GM12878 (cell line): ENCODE results near the gene SKIC8. TPM values are rescaled to one million over a fixed set of nuclear protein-coding genes. Genes with fewer than 3 reads are reported as not detected.

Experiments used
- CREB1 ChIP-seq: IDR thresholded peaks from 2 replicates; pipeline ENCODE4 v1.6.1; 2012; ENCODE audit warnings: low read depth, mild to moderate bottlenecking, inconsistent platforms
- FOXM1 ChIP-seq: IDR thresholded peaks from 2 replicates; pipeline ENCODE4 v1.6.1; 2012; ENCODE audit warnings: low read depth, mild to moderate bottlenecking, inconsistent platforms, low read length, moderate library complexity
- IRF5 ChIP-seq: fragments of 450-650 bp; IDR thresholded peaks from 2 replicates; pipeline ENCODE4 v1.6.1; 2017; ENCODE audit warnings: borderline replicate concordance
- PAX8 ChIP-seq: fragments of 450-650 bp; IDR thresholded peaks from 2 replicates; pipeline ENCODE4 v1.6.1; 2017; ENCODE audit warnings: mild to moderate bottlenecking, moderate library complexity
- POU2F2 ChIP-seq: IDR thresholded peaks from 3 replicates; pipeline ENCODE4 v1.6.1; 2011; ENCODE audit warnings: low read depth, mild to moderate bottlenecking, low read length, borderline replicate concordance
- SIN3A ChIP-seq: IDR thresholded peaks from 2 replicates; pipeline ENCODE4 v1.6.1; 2012; ENCODE audit warnings: low read depth, low read length, improper control_type of control experiment
- USF1 ChIP-seq: IDR thresholded peaks from 2 replicates; pipeline ENCODE4 v1.6.1; 2011; ENCODE audit warnings: borderline replicate concordance, low read depth, mild to moderate bottlenecking, moderate library complexity, mixed read lengths, low read length; ENCODE audit not compliant: insufficient read depth; ENCODE audit errors: extremely low read length
- polyA plus RNA-seq, 11 experiments: library from polyadenylated mRNA; depleted of rRNA in 4 of 11; unstranded in 6 of 11; stranded (reverse) in 5 of 11; fragments of >200 nt; fragmentation: Nextera tagmentation in 4 of 11; fragmentation: Illumina TruSeq in 1 of 11; extraction: Ambion mirVana in 4 of 11; extraction: Trizol in 1 of 11; gene quantifications; 1 replicate in 1 of 11; 2 replicates in 10 of 11; pipeline versions ENCODE4 v1.2.1 to v1.2.3, GENCODE V29; 2011 to 2016; ENCODE audit warnings: inconsistent platforms in 2 of 11, missing spikeins in 2 of 11, low read depth in 1 of 11
- total RNA-seq, 4 experiments: library from RNA; depleted of rRNA in 3 of 4; stranded (reverse); fragments of >200 nt in 3 of 4; fragmentation: Illumina TruSeq in 1 of 4; extraction: Trizol in 1 of 4; gene quantifications; 2 replicates each; pipeline versions ENCODE4 v1.2.1 to v1.2.3, GENCODE V29; 2013 to 2021
- TF ChIP-seq, protein P1 (sequence below): IDR thresholded peaks from 2 replicates; pipeline ENCODE4 v1.6.1; 2011; ENCODE audit warnings: low read depth, low read length, improper control_type of control experiment, borderline replicate concordance
- TF ChIP-seq, protein P2 (sequence below), 3 experiments: IDR thresholded peaks in 2 of 3; conservative IDR thresholded peaks in 1 of 3; 2 replicates each; pipeline ENCODE4 v1.5.1; 2011; ENCODE audit warnings: low read depth in 3 of 3, low read length in 3 of 3, mild to moderate bottlenecking in 3 of 3, control low read depth in 2 of 3, moderate library complexity in 2 of 3, inconsistent platforms in 1 of 3, mixed read lengths in 1 of 3; ENCODE audit not compliant: control insufficient read depth in 2 of 3, insufficient read depth in 1 of 3; ENCODE audit errors: extremely low read depth in 1 of 3

SKIC8 gene
- total and polyA plus RNA-seq, 10 of the 15 experiments (the other 5 are each of a cell fraction or from before 2014, with no cell fraction given) = 57.0 to 288 (median 128) TPM

DNA sequence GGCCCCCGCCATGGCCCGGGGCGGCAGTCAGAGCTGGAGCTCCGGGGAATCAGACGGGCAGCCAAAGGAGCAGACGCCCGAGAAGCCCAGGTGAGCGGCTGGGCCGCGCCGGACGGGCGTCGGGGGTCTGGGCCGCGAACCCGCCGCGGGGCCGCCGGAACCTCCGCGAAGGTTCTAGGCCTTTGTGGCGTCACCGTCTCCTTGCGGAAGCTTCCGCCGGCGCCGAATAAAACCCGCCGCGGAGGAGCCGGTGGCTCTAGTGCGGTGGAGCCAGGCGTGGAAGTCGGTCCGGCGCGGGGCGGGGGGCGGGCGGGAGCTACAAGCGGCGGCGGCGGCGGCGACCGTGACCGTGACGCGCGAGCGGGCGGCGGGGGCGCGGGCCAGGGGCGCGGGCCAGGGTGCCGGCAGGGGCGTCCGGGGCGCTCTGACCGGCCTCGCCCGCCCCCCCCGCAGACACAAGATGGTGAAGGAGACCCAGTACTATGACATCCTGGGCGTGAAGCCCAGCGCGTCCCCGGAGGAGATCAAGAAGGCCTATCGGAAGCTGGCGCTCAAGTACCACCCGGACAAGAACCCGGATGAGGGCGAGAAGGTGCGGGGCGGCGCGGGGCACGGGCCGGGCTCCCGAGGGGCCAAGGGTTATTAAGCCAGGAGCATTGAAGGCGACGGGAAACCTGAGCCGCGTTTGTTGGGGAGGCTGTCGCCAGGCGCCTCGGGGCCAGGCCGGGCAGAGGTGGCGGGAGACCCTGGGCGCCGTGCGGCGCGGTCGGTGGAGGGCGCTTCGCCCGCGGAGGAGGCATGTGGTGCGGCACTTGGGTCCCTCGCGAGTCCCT, 34.9 kb downstream of the SKIC8 start, which contains the start of gene DNAJA4 (continued):
- TF ChIP-seq USF1 = no peak
- TF ChIP-seq CREB1 = 0 out of 2 replicates have a peak, but pooled peaks have one; percentile 17
- TF ChIP-seq PAX8 = no peak
- TF ChIP-seq IRF5 = no peak
- TF ChIP-seq FOXM1 = no peak
- TF ChIP-seq SIN3A = no peak
- no peak for TF ChIP-seq POU2F2
- TF ChIP-seq, protein P1, sequence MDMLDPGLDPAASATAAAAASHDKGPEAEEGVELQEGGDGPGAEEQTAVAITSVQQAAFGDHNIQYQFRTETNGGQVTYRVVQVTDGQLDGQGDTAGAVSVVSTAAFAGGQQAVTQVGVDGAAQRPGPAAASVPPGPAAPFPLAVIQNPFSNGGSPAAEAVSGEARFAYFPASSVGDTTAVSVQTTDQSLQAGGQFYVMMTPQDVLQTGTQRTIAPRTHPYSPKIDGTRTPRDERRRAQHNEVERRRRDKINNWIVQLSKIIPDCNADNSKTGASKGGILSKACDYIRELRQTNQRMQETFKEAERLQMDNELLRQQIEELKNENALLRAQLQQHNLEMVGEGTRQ = no peak
- TF ChIP-seq, protein P2, sequence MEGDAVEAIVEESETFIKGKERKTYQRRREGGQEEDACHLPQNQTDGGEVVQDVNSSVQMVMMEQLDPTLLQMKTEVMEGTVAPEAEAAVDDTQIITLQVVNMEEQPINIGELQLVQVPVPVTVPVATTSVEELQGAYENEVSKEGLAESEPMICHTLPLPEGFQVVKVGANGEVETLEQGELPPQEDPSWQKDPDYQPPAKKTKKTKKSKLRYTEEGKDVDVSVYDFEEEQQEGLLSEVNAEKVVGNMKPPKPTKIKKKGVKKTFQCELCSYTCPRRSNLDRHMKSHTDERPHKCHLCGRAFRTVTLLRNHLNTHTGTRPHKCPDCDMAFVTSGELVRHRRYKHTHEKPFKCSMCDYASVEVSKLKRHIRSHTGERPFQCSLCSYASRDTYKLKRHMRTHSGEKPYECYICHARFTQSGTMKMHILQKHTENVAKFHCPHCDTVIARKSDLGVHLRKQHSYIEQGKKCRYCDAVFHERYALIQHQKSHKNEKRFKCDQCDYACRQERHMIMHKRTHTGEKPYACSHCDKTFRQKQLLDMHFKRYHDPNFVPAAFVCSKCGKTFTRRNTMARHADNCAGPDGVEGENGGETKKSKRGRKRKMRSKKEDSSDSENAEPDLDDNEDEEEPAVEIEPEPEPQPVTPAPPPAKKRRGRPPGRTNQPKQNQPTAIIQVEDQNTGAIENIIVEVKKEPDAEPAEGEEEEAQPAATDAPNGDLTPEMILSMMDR (IDR thresholded peaks at IDR 0.05 in 2 of 3, conservative IDR thresholded peaks at IDR 0.05 in 1 of 3; ENCODE audit: control insufficient read depth in 2 of 3, extremely low read depth in 1 of 3, insufficient read depth in 1 of 3, low read depth in 3 of 3, low read length in 3 of 3) = peak in 1 of 3 experiments; percentile 26; a peak in 2 of 6 replicates
